ENCODE results near the gene BRMS1. TPM values are rescaled to one million over a fixed set of nuclear protein-coding genes. Genes with fewer than 3 reads are reported as not detected.

The BRMS1 gene
- total RNA-seq, 1 experiment from 2014 or later = 123 TPM

GRCh38 chr11:66313321-66314185, 31.4 kb downstream of the BRMS1 start:
- TF ChIP-seq CTCF (conservative IDR thresholded peaks at IDR 0.05; ENCODE audit: low read depth, low read length) = no peak
- TF ChIP-seq EZH2 (IDR thresholded peaks at IDR 0.05; ENCODE audit: low read length, unreplicated experiment) = no peak
- no peak for TF ChIP-seq EZH2phosphoT487 (IDR thresholded peaks at IDR 0.05; ENCODE audit: borderline replicate concordance, low read length)
- H3K4me3 ChIP-seq (ENCODE audit: low read length) = peak overlapping the region; percentile 59; the same call in 1 of the 2 replicates
- H3K9me3 ChIP-seq (ENCODE audit: low read length) = no peaks in the 10 kb centered on the region
- no peaks in the 10 kb centered on the region for H3K9me2 ChIP-seq (replicated peaks; ENCODE audit: low read length)
- intact Hi-C loops (cut with micrococcal nuclease) = no loop called here
- H3K36me3 ChIP-seq (ENCODE audit: low read depth, low read length) = no peaks in the 10 kb centered on the region
- DNase-seq (no peak), ATAC-seq (no peak)
- H3K27ac ChIP-seq (ENCODE audit: low read length) = no peak overlapping the region
- BruUV-seq (replicated peaks) = no TSS peak
- H3K9ac ChIP-seq (ENCODE audit: low read length) = peak overlapping the region; percentile 36; the same call in 1 of the 2 replicates
- peak overlapping the region; percentile 87 for H3K4me2 ChIP-seq (ENCODE audit: low read length)
- H3F3A ChIP-seq (ENCODE audit: low read length, unreplicated experiment) = no peaks in the 10 kb centered on the region
- H3K27me3 ChIP-seq (ENCODE audit: low read length) = no peaks in the 10 kb centered on the region
- no peaks in the 10 kb centered on the region for H3K79me2 ChIP-seq (ENCODE audit: low read length)
- H2AFZ ChIP-seq (ENCODE audit: low read length) = peak overlapping the region; percentile 84
- ChIA-PET CTCF (interaction anchor here (0.5 to 2.3 kb wide), 11 partner anchors 8 to 454 kb away, joined by 3 to 22 read pairs (median 8); partner anchors contain the start of genes RIN1 and YIF1A), POLR2A (ENCODE audit: unreplicated experiment) (interaction anchor here (0.5 to 1.4 kb wide), 5 partner anchors 13 to 1301 kb away, joined by 4 to 24 read pairs (median 9); partner anchors contain the start of genes RIN1 and YIF1A)
- H4K20me1 ChIP-seq (ENCODE audit: low read length) = no peaks in the 10 kb centered on the region
- H3K4me1 ChIP-seq (ENCODE audit: insufficient read depth, low read length) = peaks cover 5% of the 10 kb centered on the region

GRCh38 chr11:66312549-66313320, 32.2 kb downstream of the BRMS1 start:
- Histone ChIP-seq H3K4me3 (ENCODE audit: low read length) (peak overlapping the region; percentile 77), H2AFZ (ENCODE audit: low read length) (peak overlapping the region; percentile 85), H3K79me2 (ENCODE audit: low read length) (no peaks in the 10 kb centered on the region), H3K9me2 (replicated peaks; ENCODE audit: low read length) (no peaks in the 10 kb centered on the region), H3K9ac (ENCODE audit: low read length) (peak overlapping the region; percentile 36; the same call in 1 of the 2 replicates), H3K36me3 (ENCODE audit: low read depth, low read length) (no peaks in the 10 kb centered on the region), H3F3A (ENCODE audit: low read length, unreplicated experiment) (no peaks in the 10 kb centered on the region), H3K4me1 (ENCODE audit: insufficient read depth, low read length) (peaks cover 5% of the 10 kb centered on the region), H4K20me1 (ENCODE audit: low read length) (no peaks in the 10 kb centered on the region), H3K4me2 (ENCODE audit: low read length) (peak overlapping the region; percentile 87), H3K27me3 (ENCODE audit: low read length) (no peaks in the 10 kb centered on the region), H3K27ac (ENCODE audit: low read length) (peak overlapping the region; percentile 30; the same call in 1 of the 2 replicates), H3K9me3 (ENCODE audit: low read length) (no peaks in the 10 kb centered on the region)
- peak; percentile 99 for DNase-seq
- TF ChIP-seq EZH2 (IDR thresholded peaks at IDR 0.05; ENCODE audit: low read length, unreplicated experiment) = no peak
- no peak for TF ChIP-seq EZH2phosphoT487 (IDR thresholded peaks at IDR 0.05; ENCODE audit: borderline replicate concordance, low read length)
- no peak for TF ChIP-seq CTCF (conservative IDR thresholded peaks at IDR 0.05; ENCODE audit: low read depth, low read length)
- BruUV-seq (replicated peaks) = TSS peak; percentile 50
- CTCF ChIA-PET = interaction anchor here (0.5 to 2.3 kb wide), 13 partner anchors 9 to 453 kb away, joined by 3 to 22 read pairs (median 6); partner anchors contain the start of genes RIN1 and YIF1A
- intact Hi-C loops (cut with micrococcal nuclease) = loop anchor here (1.0 kb wide), 2 partner anchors 16 to 74 kb away; no protein-coding TSS in a partner anchor
- POLR2A ChIA-PET (ENCODE audit: unreplicated experiment) = interaction anchor here (0.5 to 1.4 kb wide), 9 partner anchors 14 to 1302 kb away, joined by 4 to 24 read pairs (median 9); partner anchors contain the start of genes B4GAT1, RIN1 and YIF1A
- ATAC-seq = peak; percentile 88

Data from PC-3 (cell line).